GM21737 (cell line): ENCODE measurements around the gene G3BP1.
"Not testable (repeated sequence)": the region's sequence is repeated elsewhere in the genome, so short reads cannot be mapped to it uniquely, and the experiment has no call there.

Source experiments
- ATAC-seq: cut with Tn5 transposase; IDR thresholded peaks from one replicate; pipeline ENCODE4 v1.9.1; 2021; ENCODE audit warnings: mild to moderate bottlenecking, moderate library complexity; ENCODE audit not compliant: unreplicated experiment

The G3BP1 gene

DNA sequence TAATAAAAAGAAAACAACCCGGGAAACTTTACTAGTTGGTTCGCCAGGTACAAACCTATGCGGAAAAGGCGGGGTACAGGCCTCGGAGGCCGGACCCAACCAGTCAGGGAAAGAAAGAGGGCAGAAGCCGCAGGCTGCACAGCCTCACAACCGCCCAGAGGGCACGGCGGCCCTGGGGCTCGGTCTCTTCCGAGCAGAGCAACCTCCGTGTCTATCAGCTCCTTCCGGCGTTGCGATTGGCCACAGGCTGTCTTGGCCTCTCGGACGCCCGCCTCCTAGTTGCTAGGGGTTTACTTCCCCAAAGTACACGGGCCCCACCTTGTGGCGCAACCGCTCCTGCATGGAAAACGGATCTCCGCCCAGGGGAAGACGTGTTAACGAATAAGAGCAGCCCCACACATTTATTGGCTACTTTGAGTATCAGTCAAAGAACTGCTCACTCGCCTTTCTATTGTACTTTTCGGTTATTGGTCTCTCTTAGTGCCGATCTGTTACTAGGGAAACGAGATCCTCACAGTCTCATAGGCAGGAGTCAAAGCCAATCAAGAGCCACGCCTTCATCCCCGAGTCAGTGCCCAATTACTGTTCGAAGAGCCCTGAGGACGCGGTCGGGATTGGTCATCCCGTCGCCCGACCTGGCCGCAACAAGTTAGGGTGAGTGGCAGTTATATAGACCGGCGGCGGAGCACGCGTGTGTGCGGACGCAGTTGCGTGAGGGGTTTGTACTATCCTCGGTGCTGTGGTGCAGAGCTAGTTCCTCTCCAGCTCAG is at the start of gene G3BP1:
G3BP1 (plus strand) TSS at position 696 of the 770 bp plus-strand sequence. CDS start 14,667 bp downstream, outside the sequence.
- peak; percentile 78 for ATAC-seq

DNA sequence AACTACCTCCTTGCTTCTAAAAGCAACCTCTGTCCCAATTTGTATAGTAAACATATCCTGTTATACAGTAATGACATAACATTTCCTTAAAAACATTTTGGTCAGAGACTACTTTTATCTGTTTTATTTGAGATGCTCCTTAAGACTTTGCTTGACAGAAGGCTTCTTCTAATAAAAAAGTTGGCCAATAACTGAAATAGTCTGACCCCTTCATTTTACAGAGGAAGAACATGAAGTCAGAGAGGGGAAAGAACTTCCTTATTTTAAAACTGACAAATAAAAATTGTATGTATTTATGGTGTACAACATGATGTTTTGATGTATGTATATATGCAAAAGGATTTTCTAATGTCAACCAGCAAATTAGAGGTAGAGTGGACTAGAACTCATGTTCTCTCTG is 49.2 kb upstream of the G3BP1 start:
- no peak for ATAC-seq

DNA sequence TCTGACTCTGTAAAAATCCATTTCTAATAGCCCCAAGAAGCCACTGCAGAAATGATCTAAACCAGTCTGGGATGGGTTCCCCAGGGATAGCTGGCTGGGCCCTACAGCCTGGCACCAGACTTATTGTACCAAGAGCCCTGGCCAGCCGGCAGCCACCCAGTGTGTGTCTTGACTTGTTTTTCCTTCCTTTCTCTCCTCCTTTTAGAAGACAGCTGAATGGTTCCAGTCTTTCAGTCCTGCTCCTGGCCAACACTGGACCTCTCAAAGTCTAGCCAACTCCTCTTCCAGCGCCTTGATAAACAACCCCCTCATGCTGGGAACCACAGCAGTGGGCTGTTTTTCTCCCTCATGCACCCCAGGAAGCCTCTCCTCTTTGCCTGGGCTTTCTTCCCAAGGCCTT is 47.4 kb upstream of the G3BP1 start:
- no peak for ATAC-seq

DNA sequence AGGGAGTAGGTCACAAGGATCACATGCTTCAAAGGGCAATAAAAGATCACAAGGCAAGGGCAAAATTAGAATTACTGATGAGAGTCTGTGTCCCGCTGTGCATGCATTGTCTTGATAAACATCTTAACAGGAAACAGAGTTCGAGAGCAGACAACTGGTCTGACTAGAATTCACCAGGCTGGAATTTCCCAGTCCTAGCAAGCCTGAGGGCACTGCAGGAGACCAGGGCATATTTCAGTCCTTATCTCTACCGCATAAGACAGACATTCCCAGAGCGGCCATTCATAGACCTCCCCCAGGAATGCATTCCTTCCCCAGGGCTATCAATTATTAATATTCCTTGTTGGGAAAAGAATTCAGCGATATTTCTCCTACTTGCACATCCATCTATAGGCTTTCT is 42.2 kb upstream of the G3BP1 start:
- ATAC-seq, result not testable (repeated sequence)

DNA sequence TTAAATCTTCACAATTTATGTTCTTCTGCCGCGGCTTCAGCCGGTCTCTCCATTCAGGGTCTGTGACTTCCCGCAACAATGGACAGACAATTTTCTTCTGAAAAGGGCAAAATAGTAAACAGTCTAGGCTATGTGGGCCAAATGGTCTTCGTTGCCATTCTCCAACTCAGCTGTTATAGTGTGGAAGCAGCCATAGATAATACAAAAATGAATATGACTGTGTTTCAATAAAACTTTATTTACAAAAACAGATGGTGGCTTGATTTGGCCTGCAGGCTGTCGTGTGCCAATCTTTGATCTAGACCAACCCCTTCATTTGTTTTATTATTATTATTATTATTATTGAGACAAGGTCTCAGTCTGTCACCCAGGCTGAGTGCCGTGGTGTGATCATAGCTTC is 41.4 kb upstream of the G3BP1 start:
- no peak for ATAC-seq

DNA sequence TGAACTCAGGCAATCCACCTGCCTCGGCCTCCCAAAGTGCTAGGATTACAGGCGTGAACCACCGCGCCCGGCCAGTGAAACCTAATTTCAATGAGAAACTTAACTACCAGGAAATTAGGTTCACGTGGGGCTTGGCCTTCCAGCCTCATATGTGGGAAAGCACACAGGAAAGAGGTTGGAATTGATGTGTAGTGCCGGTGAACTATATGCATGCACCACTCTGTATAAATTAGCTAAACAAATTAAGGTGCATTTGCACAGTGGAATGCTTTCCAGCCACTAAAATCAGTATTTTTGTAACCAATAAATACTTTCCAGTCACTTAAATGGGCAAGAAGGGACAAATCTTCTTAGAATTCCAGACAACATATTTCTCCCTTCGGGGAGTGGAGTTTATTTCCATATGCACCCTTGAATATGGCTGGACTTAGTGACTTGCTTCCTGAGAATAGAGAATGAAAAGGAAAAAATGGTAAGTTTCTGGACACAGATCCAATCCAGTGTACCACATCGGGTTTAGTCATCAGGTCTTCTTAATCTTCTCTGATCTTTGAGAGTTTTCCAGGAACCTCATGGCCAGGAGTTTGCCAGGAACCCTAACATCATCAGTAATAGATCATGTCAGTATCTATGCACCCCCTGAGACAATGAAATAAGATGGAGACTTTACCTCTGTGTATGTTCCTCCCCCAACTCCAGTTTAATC is 38.2 kb upstream of the G3BP1 start:
- no peak for ATAC-seq

DNA sequence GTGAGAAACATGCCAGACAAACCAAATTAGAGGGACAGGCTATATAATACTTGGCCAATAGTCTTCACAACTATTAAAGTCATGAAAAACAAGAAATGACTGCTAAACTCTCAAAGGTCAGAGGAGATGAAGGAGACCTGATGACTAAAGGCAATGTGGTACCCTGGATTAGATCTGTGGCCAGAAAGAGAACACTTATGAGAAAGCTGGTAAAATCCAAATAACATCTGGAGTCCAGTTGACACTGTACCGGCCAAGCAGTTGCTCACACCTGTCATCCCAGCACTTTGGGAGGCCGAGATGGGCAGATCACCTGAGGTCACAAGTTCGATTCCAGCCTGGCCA is 37.7 kb upstream of the G3BP1 start:
- ATAC-seq, result no peak

DNA sequence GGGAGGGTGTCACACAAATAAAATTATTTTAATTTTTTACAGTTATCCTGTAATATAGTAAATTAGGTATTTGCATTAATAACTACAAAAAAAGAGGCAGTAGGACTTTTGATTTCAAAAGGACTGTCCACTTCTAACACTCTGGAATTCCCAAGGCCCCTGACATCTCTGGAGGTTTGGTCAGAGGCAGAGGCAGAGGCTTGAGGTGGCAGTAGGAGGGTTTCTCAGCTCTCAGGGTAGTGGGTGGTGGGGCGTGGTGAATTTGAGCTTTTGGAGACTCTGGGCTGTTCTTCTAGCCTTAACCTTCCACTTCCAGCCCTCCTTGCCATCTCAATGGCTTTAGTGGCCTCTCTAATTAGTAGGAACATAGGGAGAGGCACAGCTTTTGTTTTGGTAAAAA is 36.1 kb upstream of the G3BP1 start:
- ATAC-seq, result no peak

DNA sequence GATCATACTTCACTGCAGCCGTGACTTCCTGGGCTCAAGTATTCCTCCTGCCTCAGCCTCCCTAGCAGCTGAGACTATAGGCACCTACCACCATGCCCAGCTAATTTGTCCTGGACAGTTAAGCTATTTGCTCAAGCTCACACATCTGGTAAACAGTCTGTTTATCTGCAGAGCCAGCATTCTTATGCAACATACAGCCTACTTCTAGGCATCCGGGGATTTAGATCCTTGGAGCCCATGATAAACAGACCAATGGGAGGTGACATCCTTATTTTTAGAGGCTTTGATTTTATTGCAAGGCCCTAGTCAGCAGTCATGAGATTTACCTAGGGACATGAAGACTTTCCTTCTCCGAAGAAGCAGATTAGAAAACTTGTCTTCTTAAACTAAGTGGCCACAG is 34.3 kb upstream of the G3BP1 start:
- no peak for ATAC-seq

DNA sequence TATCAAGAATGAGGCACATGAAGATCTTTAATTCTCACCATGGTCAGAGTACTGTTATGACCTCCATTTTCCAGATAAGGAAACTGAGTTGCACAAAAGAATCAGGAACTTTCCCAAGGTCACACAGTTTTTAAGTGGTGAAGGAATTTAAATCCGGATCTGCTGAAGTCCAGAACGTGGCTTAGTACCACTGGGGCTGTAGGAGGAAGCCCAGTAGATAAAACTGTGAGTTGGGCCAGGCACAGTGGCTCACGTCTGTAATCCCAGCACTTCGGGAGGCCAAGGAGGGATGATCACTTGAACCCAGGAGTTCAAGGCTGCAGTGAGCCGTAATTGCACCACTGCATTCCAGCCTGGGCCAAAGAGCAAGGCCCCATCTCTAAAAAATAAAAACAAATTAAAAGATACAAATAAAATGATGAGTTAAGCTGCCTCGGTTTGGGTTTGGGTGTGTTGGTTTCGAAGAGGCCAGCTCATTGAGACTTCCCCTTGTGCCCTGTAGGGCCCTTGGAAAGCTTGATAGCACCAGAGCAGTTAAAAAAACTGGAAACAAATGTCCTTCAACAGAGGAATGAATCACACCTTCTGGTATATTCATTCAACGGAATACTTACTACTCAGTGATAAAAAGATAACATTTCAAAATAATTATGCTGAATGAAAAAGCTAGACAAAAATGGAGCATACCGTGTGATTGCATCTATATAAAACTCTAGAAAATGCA is 33.5 kb upstream of the G3BP1 start:
- no peak for ATAC-seq

DNA sequence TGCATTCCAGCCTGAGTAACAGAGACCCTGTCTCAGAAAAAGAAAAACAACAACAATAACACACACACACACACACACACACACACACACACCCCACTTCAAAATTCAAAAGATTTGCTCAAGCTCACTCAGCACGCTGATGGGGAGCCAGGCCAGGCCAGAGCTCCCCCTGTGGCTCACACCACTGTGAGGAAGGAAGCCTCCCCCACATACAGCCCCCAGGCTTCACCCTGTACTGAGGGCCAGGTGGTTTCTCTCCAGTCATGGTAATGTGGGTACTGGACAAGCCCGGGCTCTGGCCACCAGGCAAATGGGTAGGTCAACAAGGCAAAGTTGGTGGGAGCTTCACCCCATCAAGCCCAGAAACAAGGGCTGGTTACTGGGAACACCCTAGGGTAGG is 32.4 kb upstream of the G3BP1 start:
- ATAC-seq, result no peak

DNA sequence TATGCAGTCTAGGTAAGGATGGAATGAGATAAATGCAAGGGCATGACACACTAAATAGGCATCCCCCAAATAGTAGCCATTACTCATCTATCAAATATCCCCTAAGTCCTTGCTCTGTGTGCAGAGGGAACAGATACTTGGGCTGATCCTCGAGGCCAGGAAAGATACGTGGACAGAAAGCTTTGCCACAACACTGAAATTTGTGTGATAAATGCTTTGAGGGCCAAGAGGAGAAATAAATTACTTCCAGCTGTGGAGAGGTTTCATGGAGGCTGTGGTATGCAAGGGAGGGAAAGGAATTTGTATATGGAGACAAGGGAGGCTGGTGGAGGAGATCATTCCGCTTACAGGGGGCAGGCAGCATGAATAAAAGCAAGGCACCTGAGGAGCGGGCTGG is 31.8 kb upstream of the G3BP1 start:
- ATAC-seq, result no peak

DNA sequence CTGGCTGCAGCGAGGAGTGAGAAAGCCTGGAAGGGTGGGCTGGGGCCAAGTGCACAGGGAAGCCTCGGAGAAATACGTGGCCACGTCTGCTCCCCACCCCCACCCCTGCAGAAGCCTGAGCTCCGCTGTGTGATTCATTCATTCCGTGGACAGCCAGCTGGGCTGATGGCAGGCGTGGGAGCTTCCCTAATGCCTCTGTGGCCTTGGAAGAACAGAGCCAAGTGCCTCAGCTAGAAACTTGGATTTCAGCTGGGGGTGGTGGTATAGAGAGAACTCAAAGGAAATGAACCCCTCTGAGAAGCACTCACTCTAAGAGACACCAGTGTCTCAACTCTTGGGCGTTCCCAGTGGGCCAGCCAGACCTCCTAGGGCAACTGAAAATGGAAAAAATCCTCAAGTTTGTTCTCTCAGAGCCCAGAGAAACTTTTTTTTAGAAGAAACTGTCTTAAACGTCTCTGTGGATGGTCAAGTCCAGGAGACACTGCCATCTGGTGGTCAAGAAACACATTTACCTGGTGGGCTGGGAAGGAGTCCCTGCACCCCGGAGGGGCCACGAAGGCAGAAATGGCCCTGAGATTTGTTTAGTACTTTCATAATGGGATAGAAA is 31.3 kb upstream of the G3BP1 start:
- peak; percentile 62 for ATAC-seq

DNA sequence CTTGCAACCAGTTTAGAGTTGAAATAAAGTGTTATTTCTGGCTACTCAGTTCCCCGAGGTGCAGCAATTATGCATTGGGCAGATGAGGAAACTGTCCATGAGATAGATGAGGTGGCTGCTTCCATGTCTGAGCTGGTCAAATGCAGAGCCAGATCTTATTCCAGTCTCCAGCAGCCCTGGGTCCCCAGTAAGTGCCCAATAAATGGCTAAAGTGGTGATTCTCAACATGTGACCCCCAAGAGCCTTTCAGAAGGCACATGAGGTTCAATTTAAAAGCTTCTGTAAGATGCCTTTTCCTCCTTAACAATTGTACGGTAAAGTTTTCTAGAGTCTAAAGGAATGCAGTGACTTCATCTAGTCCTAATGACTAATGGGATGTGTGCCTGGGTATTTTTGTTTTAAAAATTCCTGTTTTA is 30.8 kb upstream of the G3BP1 start:
- peak; percentile 5 for ATAC-seq

DNA sequence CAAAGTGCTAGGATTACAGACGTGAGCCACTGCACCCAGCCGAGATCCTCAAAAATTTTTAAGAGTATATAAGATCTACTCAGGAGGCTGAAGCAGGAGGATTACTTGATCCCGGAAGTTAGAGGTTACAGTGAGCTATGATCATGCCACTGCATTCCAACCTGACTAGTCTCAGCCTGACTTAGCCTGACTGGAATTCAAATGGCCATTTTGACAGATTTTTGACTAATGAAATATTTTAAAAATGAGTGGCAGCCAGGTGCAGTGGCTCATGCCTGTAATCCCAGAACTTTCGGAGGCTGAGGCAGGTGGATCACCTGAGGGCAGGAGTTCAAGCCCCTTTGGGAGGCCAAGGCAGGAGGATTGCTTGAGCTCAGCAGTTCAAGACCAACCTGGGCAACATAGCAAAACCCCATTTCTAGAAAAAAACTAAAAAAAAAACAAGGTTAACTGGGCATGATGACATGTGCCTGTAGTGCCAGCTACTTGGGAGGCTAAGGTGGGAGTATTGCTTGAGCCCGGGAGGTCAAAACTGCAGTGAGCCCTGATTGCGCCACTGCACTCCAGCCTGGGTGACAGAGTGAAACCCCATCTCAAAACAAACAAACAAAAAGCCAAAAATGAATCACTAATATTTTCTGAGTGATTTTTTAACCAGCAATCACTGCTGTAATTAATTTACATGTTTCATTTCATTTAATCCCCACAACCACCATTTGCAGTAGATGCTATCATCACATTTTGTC is 29.9 kb upstream of the G3BP1 start:
- no peak for ATAC-seq

DNA sequence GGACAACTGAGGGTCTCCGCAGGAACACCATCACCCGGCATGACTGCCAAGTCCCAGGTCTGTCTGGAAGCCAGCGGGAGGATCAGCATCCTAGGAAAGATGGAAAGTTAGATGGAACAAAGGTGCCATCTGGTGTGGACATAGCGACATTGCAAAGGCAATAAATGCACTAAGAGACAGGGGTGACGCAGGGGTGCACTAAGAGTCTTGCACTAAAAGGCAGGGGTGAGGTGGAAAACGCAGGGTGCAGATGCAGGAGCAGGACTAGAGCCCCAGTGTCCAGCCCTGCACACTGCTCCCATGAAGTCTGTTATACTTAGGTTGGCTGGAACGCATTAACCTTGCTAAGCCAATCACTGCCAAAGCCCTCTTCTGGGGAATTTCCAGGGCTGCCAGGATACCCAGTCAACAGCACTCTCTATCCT is 28.9 kb upstream of the G3BP1 start:
- no peak for ATAC-seq

DNA sequence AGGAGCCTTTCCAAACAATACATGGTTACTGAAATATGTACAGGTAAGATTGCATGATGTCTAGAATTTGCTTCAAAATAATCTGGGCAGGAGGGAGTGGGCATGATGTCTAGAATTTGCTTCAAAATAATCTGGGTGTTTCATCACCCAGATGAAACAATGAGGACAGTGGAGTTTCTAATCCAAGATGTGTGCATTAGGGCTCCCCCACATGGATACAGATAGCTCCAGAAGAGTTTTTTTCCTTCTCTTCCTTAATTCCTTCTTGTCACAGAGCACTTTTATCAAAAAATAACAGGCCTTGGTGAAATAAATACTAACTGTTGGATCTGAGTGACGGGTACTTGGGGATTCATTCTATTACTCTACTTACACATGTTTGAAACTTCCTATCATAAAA is 28.2 kb upstream of the G3BP1 start:
- ATAC-seq, result no peak

DNA sequence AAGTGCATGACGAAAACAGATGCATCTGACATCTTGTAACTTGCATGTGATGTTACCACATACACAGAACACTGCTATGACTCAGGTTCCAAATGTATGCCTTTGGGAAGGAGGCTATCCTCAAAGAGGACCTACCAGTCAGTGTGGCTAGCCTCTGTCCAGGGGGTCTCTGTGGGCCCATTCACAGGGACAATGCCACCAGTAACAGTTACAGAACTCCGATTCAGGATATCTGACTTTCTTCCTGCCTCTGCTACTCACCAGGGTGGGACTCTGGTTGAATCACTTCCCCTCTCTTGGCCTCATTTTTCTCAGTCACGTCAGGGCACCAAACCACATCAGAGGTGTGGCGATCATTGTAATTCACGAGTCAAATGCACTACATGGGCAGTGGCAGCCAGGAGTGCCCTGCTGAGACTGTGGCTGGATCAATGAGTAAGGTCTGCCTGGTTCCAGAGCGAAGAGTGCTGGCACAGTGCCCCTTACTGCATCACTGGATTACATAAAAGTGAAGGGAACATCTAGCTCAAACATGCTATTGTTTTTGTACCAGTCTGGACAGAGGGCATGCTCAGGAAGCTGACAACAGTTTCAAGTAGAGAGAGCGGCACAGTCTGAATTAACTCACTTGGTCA is 26.6 kb upstream of the G3BP1 start:
- ATAC-seq, result no peak

DNA sequence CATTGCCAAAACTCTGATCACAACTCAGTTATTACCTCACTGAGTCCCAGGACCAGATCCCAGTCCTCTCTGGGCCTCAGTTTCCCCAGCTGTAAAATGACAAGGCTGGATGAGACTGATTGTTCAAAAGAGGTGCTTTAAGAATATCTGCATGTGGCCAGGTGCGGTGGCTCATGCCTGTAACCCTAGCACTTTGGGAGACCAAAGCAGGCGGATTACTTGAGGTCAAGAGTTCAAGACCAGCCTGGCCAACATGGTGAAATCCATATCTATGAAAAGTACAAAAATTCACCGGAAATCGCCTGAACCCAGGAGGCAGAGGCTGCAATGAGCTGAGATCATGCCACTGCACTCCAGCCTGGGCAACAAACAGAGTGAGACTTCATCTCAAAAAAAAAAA is 21.6 kb upstream of the G3BP1 start:
- ATAC-seq, result no peak

DNA sequence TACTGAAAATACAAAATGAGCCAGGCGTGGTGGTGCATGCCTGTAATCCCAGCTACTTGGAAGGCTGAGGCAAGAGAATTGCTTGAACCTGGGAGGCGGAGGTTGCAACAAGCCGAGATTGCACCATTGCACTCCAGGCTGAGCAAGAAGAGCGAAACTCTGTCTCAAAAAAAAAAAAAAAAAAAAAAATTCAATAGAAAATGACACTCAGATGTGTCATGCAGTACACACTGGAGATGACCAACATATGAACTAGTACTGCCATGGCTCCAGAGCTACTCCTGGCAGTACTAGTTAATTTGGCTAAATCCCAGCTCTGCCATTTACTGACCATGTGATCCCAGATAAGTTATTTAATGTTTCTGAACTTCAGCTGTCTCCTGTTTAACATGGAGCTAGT is 20.7 kb upstream of the G3BP1 start:
- ATAC-seq, result no peak
